HG03342 (cell line): ENCODE results near the gene ZNHIT3.
A peak's percentile ranks its signal among the peaks of the same experiment; 100 is the strongest.
"Not testable (repeated sequence)": the region's sequence is repeated elsewhere in the genome, so short reads cannot be mapped to it uniquely, and the experiment has no call there.

Experiments
- ATAC-seq: cut with Tn5 transposase; IDR thresholded peaks from one replicate; pipeline ENCODE4 v1.9.1; 2021; ENCODE audit warnings: mild to moderate bottlenecking, moderate library complexity; ENCODE audit not compliant: unreplicated experiment

Gene ZNHIT3

DNA sequence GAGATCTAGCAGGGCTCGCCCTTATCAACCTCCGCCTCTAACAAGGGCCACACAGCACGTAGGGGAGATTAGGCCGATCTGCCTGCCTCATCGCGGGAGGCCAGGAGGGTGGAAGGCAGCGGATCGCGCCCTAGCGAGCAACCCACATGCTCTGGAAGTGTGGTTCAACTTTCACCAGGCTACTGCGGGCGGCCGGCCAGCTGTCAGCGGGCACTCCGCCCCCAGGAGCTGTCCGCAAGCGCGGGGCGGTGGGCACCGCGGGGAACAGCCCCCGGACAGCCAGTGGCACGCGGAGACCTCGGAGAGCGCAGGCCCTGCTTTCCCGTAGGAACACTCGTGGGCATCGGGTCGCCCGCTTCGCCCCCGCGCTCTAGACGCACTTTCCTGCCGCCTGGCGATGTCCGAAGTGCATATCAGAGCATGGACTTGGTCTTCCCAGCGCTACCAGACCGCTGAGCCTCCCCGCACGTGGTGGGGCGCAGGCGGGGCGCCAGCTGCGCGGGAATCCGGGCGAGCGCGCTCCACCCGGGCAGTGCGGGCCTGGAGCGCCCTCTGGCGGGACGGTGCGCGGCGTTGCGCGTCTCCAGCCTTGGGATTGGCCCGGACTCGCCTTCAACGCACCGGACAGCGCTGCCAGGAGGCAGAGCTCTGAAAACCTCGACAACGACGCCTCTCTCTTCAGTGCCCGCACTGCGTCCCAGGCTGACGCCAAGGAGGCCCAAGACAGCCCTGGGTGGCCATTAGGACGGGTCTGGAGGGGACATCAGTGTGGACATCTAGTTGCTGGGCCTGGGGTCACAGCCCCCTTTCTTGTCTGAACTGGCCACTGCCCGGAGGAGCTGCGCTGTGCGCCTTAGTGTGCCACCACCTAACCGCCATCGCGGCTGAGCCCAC lies 3.6 kb upstream of the ZNHIT3 start:
- ATAC-seq: peak; percentile 37

DNA sequence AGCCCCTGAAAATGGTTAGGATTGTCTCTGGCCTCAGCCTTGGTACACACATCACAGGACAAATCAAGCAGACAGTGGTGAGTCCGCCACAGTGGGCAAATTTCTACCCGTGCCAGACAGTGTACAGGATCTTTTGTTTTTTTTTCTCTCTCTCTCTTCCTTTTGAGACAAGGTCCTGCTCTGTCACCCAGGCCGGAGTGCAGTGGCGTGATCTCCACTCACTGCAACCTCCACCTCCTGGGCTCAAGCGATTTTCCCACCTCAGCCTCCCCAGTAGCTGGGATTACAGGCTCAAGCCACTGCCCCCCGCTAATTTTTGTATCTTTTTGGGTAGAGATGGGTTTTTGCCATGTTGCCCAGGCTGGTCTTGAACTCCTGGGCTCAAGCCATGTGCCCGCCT lies 2.5 kb upstream of the ZNHIT3 start:
- ATAC-seq: not testable (repeated sequence)

DNA sequence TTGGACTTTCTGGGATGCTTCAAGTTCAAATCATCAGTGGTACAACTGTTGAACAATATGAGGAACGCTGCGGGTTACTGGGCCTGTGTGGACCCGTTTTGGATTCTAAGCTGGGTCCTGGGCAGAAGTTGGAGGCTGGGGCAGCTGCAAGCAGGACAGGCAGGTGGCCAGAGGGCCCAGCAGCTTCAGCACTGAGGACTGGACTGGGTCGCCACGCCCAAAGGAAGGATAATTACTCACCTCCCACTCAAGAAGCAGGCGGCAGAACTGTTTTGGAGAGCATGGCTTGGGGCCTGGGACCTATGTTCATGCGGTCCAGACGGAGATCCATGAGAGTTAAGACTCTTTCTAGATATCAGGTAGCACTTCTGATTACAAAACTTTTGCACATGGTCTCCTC lies 1.5 kb upstream of the ZNHIT3 start:
- no peak for ATAC-seq

DNA sequence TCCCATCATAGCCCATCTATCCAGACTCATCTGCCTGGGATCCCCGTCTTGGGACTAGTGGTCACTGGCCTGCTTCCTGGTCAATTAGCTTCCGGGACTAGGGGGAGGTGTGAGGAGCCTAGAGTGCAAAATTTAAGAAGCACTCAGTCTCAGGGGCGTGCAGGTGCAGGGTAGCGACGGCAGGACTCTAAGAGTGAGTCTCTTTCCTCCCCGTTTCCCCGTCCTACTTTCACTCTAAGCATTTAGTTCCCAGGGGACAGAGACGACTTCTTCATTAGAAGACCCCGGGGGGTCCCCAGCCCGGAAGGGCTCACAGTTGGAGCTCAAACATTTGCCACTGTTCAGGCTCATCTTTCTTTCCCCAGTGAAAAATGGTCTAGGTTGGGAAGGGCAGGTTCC lies 677 bp upstream of the ZNHIT3 start:
- no peak for ATAC-seq

DNA sequence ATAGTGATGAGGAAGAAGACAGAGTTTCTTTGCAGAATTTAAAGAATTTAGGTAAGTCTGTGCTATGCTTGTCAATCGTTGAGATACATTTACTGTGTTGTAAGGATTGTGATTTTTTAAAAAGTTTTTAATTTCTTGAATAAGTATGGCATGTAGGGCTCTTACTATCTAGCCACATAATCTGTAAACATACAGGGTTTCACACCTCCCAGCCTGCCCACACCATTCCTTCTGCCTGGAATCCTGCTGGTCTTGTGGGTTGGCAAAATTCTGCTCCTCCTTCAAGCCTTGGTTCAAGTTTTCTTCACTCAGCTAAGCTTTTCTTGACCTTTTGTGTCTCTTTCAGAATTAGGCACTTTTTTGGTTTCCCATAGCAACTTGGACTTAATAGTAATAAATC lies 7.5 kb downstream of the ZNHIT3 start:
- ATAC-seq: no peak

DNA sequence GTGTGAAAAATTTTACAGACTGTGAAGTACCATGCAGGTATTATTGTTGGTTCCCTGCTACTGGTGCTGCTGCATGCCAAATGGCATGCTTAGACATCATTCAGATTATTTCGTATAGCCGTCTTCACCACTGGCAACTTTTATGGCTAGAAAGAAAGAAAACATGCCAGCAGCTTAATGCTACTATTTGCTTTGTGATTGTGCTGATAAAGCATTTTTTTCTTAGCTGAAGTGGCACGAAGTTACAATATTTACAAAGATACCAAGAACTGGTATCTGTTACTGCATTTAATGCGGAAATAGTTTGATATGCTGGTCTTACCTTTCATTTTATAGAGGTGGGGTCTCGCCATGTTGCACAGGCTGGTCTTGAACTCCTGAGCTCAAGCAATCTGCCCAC lies 8.2 kb downstream of the ZNHIT3 start:
- no peak for ATAC-seq

DNA sequence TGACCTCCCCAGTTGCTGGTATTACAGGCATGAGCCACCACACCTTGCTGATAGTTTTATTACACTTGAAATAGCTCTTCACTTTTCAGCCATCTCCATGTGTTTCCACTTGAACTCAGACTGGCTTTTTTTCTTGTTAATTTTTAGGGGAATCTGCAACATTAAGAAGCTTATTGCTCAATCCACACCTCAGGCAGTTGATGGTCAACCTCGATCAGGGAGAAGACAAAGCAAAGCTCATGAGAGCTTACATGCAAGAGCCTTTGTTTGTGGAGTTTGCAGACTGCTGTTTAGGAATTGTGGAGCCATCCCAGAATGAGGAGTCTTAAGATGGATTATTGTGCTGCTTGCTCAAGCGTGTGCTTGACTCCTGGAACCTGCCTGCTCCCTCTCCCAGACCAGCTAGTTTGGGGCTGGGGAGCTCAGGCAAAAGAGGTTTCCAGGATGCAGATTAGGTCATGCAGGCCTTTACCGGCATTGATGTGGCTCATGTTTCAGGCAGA lies 8.6 kb downstream of the ZNHIT3 start:
- no peak for ATAC-seq

DNA sequence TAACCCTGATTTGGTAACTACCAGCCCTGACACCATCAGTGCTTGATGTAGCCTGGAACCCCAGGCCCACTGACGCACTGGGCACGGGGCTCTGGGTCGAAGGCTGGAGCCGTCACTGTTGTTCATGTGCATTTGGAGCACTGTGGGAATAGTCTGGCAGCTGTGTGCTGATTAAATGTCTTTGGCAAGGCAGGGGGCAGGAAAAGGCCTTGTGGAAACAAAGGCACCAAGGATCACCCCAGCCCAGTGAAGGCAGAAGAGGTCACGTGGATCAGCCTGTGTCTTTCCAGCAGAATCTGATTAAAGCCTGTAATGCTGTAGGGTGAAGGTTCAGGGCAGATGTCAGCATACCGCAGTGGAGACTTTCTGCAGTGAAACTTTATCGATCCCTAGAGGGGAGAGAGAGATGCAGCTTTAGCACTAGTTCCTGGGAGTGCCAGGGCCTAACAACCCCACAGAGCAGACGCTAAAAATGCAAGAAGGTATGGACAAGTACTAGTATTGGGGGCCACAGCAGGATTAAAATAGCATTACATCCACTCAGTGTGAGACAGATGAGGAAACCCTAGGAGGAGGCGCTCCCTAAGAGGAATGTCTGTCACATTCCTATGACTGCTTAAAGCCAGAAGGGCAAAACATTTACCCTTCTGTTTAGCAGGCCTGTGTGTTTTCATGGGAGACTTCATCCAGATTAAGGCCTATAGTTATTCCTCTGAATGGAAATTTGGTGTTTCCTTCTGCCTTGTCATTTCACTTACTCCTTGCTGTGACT lies 9.7 kb downstream of the ZNHIT3 start:
- no peak for ATAC-seq

DNA sequence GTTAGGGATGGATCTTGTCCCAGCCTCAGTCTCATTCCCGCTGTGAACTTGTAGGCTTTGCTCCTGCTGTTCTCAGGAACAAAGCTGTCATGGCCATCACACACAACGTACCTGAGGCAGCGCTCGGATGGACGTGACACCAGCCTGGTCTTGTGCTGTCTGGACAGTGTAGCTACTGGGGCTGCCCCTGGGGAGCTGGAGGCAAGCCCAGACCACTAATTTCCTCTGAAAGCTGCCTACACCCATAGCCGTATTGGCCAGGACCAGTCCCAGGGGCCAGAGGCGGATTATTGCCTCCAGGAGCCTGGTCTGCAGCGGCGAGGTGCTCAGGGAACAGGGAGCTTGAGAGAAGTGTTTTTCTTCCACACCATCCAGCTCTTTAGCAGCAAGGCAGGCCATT lies 11.7 kb downstream of the ZNHIT3 start:
- ATAC-seq: no peak

DNA sequence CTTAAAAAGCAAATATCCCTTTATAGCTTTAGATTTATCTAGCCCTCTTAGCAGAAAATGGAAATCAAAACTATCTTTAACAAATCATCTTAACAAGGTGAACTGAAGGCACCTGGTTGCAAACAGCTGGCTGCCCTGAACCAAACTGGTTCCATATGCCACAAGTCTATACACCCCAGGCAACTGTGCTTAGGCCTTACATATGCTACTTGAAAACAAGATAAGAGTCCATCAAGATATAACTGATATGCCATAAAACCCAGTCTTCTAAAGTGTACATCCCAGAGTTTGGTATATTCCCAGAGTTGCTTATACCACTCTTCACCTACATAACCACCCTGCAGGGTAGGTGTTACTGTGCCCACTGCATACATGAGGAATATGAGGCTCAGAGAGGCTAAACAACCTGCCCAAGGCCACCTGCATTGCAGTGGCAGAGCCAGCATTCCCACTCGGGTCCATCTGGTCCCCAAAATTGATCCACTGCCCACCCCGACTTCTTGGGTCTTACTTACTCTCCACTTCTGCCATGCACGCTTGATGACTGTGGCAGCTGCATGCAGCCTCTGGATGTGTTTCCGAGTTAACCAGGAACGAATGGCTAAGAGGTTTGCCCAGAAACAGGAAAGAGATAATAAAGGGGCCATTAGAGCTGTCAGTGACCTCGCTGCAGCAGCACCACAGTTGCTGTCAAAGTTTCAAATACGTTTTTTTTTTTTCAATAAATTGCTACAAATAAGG lies 12.2 kb downstream of the ZNHIT3 start:
- no peak for ATAC-seq

DNA sequence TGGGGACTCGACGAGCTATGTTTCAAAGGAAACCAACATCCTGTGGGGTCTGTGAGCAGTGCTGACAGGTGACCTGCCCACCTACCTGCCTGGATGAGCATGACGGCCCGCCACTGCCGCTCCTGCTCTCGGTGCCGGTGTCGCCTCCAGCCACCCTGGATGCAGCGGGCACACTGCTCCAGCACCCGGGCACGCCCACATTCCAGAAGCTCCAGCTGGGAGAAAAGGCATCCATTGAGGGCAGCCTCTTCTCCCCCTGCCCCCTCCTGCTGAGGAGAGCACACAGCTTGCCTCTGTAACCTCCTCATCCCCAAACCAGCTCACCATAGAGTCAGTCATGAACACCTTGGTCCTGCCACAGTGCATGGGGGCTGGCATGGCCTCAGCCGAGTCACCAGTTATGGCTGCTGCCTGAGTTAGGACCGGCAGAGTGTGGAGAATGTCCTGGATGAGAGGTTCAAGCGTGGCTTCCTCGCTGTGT lies 14.3 kb downstream of the ZNHIT3 start:
- no peak for ATAC-seq

DNA sequence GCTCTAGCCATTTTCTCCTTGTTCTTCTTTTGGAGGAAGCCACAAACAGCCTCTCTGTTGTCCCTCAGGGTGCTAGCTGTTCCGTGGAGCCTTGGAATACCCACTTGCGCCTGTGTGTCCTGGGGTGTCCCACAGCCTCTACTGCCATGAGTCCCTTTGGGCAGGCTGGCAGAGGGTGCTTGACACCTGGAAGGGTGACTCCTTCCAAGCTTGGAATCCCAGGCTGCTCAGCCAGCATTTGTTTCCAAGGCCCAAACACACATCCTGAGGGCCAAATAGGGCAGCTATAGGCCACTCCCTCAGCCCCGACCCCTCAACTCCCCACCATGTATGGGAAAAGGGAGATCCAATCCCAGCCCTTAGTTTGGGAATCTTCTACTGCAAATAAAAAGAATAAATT lies 14.9 kb downstream of the ZNHIT3 start:
- ATAC-seq: no peak

DNA sequence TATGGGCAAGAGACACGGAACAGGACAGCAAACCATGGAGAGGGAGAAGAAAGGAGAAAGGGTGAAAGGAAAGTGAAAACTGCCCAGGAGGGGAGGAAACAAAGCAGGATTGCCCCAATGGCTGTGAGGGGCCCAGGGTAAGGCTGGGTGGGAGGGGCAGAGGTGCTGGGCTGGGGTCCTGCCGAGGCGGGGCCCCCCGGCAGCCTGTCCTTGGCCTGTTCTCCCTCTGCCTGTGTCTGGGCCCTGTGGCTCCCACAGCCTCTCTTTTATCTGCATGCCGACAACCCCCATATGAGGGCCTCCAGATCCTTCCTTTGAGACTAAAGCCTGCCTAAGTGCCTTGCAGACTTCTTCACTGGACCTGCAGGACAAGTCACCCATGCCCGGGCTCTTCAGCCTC lies 15.5 kb downstream of the ZNHIT3 start:
- no peak for ATAC-seq

DNA sequence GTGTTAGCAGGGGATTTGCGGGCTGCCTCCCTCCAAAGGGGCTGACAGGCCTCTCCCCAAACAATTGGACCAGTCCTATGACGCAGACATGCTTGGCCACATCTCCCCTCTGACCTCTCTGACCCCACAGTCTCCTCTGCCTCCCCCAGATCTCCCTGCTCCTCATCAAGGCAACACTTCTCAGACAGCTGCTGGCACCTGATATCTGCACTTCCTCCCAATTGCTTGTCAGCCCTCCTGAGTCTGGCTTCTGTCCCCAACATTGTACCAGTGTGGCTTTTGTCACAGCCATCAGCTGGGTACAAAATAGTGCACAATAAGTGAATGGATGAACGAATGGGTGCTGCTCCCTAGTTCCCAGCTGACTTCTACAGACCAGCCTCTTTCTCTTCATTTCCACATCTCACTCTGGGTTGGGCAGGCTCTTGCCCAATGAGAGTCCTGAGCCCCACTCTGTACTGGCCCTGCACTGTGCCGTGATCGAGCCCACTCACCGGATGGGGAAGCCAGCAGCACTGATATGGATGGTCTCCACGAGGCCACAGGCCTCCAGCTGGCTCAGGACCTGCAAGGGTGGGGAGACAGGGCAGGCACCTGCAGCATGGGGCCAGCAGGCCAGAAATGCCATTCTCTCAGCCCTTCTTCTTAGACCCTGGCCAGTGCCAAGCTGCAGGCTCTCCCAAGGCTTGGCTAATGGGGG lies 17.1 kb downstream of the ZNHIT3 start:
- ATAC-seq: no peak

DNA sequence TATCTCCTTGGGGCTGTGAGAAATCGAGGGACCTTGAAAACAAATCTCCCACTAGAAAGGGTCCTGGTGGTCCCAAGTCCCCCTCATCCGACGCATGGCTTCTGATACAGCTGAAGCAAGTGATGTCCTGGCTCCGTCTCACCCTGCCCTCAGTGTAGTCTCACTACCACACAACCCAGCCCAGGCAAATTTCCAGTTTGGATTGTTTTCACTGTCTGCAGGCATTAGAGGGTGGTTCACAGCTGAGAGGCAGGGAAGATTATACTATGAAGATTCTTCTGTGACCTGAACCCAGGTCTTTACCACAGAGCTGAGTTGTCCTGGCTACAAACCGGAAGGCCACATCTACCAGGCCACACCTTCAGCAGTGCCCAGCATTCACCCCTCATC lies 17.7 kb downstream of the ZNHIT3 start:
- ATAC-seq: no peak

DNA sequence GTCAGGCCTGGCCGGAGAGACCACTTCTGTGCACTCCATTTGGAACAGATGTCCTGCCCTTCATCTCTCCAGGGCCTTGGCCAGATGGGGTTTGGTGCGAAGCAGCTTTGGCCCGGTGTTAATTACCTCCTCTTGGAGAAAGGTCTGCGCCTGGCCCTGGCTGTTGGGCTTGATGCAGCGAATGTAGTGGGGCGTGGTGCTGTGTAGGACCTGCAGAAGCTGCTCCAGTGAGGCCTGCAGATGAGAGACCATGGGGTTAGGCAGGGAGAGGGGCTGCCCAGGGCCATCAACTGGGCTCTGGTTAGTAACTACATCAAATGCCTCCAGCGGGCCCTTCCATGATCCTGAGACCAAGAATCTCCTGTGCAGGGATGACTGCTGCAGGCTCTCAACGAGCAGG lies 18.7 kb downstream of the ZNHIT3 start:
- no peak for ATAC-seq

DNA sequence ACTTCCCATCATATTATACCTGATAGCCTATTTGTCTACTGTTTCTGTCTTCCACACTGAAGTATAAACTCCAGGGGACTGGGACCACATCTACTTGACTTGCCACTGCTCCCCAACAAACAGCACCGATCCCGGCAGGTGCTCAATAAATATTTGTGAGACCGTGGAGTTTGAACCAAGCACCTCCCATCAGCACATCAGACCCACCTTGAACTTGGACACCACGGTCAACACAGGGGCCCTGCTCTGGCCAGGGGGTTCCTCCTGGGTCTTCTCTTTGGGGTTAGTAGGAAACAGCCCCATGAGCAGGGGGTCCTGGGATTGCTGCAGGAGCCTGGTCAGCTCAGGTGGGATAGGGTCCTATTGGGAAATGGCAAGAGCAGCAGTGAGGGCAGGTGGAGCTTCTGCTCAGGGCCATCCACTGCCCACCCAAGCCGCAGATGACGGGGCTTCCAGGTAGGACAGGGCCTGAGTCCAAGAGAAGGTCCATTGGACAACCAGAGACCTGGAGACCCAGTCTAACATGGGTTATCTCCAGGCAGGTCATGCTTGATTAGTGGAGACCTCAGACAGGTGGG lies 19.9 kb downstream of the ZNHIT3 start:
- ATAC-seq: no peak

DNA sequence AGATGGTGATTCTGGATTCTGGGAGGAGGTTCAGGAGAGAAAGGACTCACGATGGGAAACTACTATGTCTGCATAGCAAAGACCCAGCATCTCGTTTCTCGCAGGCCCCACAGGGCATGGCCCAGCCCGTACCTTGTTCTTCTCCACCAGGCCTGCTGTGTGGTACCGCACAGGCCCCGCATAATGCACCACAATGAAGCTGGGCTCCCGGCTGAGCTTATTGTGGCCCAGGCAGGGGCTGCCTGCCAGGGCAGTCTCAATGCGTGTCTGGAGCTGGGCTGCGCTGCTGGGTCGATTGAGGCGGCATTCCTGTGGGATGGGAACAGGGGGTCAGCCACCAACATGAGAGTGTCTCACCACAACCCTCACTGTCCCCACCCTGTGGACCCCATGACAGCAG lies 20.4 kb downstream of the ZNHIT3 start:
- ATAC-seq: no peak

DNA sequence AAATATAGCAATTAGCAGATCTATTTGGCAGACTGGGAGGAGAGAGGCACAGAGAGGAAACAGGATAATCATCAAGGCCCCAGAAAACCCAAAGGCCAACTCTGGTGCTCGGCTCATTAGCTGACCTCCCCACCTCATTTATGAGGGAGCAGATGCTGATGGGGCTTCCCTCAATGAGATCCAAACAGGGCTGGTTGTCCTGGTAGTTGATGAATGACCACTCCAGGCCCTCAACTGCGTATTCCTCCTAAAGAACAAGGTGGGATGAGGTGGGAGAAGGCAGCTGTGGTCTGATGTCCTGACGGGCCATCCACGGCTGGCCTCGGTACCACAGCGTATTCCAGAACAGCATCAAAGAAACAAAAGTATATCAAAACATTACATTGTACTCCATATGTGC lies 20.8 kb downstream of the ZNHIT3 start:
- no peak for ATAC-seq

DNA sequence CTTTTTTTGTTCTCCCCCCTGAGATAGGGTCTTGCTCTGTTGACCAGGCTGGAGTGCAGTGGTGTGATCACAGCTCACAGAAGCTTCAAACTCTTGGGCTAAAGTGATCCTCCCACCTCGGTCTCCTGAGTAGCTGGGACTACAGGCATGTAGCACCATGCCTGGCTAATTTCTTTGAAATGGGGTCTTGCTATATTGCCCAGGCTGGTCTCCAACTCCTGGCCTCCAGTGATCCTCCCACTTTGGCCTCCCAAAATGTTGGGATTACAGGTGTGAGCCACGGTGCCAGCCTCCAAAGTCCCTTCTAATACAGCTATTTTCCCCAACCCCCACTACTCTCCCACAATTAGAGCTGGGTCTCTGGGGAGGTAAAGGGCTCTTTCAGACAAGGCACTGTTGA lies 22.0 kb downstream of the ZNHIT3 start:
- not testable (repeated sequence) for ATAC-seq
